Ureter (tissue), 1 donor: ENCODE measurements around the gene NPEPL1. TPM values are rescaled to one million over a fixed set of nuclear protein-coding genes. Genes with fewer than 3 reads are reported as not detected.

Experiments
- DNase-seq: peaks from one replicate; pipeline ENCODE4 v3.0.0-alpha.2; 2020; ENCODE audit warnings: low spot score
- total RNA-seq: library from RNA; stranded (reverse); gene quantifications from one replicate; pipeline ENCODE4 v1.2.4, GENCODE V29; 2023
- donor health status: DM: yes; HTN: yes; CAD: no.

The NPEPL1 gene
- total RNA-seq, 1 donor from 2014 or later: 50.4 TPM

GRCh38 chr20:58700121-58700821, 7.7 kb downstream of the NPEPL1 start:
- DNase-seq: peak; percentile 39

GRCh38 chr20:58700823-58701222, 8.2 kb downstream of the NPEPL1 start:
- DNase-seq: no peak

DNA sequence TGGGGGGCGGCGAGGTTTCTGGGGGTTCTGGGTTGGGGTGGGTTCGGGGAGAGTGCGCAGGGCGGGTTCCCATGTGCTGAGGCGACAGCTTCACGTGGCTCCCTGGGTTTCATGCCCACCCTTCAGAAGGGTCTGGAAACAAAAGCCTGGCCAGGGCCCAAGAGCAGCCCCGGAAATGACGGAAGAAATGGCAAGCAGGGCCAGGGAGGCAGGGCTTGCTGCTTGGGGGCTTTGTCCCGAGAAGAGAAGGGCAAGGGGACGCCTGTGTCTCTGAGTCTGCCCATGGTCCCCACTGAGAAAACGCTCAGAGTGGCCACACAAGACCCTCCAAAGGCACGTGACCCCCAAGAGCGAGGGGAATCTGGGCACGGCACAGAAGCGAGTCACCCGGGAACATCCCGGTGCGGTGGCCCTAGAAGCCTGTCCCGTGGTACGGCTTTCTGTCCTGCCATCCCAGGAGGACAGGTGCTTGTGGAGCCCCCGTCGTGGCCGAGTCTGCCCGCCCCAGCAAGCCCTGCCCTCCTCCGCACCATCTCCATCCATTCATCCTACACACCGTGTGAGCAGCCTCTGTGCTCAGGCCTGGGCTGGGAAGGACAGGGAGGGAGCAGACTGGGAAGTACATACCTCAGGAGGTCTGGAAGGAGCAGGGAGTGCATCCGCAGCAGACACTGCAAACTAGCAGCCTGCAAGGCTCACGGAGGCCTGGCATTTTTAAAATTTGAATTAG, 9.0 kb downstream of the NPEPL1 start:
- peak; percentile 40 for DNase-seq

GRCh38 chr20:58702161-58702510, 9.5 kb downstream of the NPEPL1 start:
- DNase-seq: no peak

DNA sequence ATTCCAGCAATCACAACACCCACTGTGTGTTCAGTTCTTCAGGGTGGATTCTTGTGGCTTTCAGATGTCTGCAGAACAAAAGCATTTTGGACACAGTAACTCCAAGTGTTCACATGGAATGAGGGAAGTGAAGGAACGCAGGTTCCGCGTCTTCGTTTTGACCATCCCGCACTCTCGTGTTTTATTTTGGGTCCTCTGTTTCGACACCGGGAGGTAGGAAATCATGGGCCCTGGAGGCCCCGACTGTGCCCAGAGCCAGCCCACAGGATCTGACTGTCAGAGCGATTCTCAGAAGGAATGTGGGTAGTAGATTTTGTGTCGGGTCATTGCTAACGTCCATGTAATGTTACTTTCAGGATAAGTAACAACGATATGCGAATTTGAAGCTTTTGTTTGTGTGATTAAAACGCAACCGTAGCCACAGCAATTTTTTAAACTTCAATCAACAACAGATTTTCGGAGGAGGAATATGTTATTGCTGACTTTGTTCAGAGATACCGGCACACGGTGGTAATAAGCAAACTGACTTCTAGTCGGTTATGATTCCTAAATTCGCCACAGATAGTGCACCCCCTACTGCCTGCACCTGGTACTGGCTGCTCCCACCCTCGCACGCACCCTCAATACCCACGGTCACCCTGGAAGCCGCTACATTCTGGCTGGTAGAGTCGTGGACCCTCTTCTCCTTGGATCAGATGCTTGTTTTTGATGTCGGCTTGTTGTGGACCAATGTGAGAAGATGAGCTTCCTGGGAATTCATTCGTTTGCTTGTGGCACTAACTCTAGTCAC, 10.5 kb downstream of the NPEPL1 start:
- DNase-seq: peak; percentile 25

- DNase-seq: no peak
These were observed 11.3 kb downstream of the NPEPL1 start for GRCh38 chr20:58703765-58704371.

DNA sequence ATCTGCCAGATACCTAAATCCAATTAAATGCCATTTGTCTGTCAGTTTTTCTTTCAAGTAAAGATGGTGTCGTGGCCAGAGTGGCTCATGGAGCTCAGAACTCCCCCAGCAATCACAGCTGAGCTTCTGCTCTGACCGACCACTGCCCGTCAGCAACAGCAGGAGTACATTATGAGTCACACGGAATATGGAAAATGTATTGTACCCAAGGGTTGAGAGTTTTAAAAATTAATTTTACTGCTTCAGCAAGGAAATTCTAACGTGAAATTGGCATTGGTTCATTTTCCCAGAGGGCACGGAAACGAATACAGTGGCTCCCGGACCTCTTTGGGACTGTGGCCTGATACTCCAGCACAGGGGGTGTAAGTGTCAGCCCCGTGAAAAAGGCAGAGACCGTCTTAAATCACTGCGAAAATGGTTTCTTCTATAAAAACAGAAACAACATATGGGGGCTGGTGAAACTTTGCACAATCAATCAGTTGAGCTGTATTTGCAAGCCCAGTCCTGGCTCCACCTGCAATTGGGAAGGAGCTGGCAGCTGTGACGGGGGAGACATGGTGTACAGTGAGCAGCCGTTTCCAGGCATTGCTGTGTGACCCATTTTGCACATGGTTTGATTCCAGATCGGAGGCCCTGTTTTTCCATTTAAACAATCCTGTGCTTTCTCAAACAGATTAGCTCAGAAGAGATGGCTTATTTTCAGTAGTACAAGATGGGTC, 12.8 kb downstream of the NPEPL1 start:
- DNase-seq: peak; percentile 35

DNA sequence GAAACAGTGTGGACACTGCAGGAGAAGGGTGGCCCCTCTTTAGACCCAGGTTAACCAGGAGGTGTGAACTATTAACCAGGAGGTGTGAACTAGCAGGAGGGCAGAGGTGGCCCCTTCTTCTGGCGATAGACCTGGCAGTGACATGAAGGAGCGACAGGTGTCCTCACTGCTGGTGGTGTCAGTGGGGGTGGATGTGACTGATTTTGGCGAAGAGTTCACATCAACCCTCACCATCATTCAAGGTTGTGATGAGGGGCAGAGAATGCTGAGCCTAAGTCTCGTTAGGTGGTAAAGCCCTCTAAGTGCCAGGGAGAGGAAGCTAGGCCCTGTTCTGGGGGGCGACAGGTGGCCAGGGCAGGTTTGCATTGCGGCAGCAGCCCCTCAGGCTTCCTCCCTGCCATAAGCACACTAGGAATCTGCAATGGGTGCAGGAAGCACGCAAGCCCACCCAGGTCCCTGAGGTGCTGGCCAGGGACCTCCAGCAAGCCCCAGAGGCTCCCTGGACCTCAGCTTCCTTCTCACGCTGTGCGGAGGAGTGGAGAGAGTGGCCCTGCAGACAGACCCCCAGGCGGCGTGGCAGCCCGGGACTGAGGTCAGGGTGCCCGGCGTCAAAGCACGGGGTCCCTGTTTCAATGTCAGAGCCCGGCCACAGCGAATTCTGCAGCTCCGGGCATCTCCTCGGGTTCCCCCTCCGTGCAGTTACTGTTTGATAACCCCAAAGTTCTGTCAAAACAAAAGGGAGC, 13.7 kb downstream of the NPEPL1 start:
- peak; percentile 17 for DNase-seq

GRCh38 chr20:58706975-58707681, 14.5 kb downstream of the NPEPL1 start:
- DNase-seq: peak; percentile 34

- DNase-seq: peak; percentile 27
These were observed 15.2 kb downstream of the NPEPL1 start for GRCh38 chr20:58707770-58708169.

DNA sequence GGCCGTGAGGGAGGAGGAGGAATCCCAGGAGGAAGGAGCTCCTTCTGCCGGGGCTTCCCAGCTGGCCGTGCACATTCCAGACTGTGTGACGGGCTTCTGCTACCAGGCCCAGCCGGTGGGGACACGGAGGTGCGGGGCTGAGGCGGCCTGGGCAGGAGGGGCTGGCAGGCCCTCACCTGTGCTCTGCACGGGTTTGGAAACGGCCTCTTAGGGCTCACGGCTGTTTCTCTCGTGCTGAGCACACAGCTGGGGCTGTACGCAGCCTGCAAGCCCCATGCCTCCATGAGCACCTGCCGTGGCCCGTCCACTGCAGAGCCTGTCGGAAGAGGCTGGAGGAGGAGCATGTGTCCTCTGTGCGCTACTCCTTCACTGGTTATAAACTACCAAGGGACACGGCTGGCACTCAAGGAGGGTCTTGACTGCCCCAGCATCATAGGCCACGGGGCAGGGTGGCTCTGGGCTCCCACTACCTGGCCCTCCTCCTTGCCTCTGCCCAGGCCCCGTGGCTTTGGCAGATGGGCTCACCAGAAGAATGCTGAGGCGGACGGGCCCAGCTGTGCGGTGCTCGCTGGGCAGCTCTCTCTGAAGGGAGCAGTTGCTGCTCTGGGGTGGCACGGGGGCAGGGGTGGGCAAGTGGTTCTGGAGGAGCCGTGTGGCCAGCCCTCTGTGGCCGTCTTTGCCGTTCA, 15.8 kb downstream of the NPEPL1 start:
- peak; percentile 39 for DNase-seq

GRCh38 chr20:58709013-58709702, 16.6 kb downstream of the NPEPL1 start:
- peak; percentile 24 for DNase-seq

DNA sequence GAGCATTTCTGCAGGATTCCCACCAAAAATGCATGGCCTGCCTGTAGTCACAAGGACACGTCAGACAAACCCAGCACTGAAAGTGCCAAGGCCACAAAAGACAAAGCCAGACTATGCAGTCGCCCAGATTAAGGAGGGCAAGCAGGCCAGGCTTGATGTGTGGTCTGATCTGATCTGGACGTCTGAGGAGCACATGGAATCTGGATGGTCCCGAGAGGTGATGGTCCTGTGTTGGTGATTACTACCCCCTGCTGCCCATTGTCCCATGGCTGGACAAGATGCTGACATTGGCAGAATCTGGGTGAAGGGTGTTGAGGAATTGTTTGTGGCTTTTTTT, 17.1 kb downstream of the NPEPL1 start:
- peak; percentile 38 for DNase-seq

DNA sequence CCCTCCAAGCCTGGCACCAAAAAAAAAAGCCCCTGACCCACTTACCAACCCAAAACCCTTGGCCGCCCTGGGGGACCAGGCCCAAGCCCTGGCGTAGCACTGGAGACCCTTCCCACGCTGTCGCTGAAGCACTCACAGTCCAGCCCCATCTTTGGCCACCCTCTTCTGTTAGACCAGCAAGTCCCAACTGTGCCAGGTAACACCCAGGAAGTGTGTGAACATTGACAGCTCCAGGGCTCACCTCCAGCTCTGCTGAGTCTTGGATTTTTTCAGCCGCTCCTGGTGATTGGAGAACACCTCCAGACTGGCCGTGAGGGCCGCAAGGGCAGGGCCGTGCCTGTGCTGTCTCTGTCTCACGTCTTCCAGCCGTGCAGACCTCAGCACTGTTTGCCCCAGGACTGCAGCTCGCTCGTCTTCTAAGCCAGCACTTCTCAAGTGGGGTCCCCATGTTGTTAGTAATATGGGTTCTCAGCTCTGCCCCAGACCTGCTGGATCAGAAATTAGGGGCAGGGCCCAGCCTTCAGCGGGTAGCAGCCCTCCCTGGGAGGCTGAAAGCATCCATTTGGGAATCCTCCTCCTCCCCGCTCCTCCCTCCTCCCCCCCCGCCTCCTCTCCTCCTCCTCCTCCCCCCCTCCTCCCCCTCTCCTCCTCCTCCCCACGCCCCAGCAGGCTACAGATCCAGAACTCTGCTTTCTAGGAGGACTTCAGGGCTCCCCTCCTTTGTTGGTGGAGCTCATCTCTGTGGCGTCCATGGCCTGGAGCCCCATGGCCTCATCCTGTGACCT, 18.1 kb downstream of the NPEPL1 start:
- no peak for DNase-seq

DNA sequence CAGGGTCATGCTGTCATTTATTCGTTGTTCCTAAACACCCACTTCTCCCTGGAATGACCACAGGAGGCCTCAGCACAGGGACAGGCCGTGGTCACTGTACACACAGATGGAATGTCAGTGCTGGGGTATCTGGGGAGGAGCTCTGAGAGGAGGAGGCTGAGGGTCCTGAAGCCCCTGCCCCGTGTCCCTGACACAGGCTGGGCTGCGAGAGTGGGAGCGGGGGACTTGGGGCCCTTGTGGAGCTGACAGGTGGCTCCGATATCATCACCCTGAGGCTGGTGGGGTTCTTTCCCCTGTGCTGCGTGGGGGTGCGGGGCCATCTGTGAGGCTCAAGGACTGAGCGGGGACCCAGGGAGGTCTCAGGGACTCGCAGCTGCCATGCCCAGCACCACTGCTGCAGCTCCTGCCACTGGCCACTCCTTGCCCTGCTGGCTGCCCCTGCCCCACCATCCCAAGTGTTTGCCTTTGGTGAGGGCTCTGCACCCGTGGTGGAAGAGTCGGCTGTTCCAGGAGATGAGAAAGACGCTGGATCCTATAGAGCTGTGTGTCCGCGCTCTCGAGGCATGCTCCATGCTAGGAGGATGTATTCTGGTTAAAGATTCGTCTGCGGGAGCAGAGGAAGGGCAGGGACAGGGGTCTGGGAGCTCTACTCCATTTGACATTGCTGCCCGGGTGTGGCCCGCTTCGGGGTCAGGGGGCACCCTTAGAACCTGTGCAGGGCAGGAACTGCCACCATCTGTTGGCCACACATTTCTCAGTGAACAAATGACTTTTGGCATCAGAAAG, 18.9 kb downstream of the NPEPL1 start:
- DNase-seq: no peak

- peak; percentile 40 for DNase-seq
These were observed 19.7 kb downstream of the NPEPL1 start for GRCh38 chr20:58712151-58712791.
